Globus pallidus (tissue), 1 donor: Measurements from ENCODE around the gene SPATA13.
"Not testable (repeated sequence)": the region's sequence is repeated elsewhere in the genome, so short reads cannot be mapped to it uniquely, and the experiment has no call there.

Source experiments
- DNase-seq: peaks from one replicate; pipeline ENCODE4 v3.0.0-alpha.2; 2015; ENCODE audit warnings: low spot score

The SPATA13 gene

DNA sequence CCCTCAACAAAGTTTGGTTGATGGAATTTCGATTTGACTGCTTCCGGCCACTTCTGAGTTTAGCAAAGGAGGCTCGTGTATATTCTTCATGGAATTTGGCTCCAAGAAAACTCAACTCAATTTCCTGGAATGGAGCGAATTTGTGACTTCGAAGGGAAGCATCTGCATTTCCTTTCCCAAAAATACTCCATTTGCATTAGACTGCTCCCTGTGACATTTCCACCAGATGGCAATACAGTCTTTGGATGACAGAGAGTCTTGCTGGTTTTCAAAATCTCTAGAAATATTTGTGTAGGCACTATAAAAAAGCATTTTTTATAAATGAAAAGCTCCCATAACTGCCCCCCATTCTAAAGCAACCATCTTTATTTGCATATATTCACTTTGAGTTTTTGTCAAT, 152.9 kb downstream of the SPATA13 start:
- no peak for DNase-seq

GRCh38 chr13:24317835-24318234, 157.3 kb downstream of the SPATA13 start:
- not testable (repeated sequence) for DNase-seq

DNA sequence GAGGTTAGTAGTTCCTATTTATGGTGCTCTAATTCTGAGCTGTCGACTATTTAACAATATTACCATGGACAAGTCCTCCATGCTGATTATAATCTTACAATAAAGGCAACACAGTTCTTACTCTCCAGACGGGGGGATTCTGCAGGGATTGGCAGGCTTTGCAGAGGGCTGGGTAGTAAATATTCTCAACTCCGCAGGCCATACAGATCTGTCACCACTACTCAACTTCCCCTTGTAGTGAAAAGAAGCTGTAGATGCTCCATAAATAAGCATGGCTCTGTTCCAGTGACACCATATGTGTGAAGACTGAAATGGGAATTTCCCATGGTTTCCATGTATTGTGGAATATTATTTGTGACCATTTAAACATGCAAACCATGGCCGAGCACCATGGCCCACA, 158.4 kb downstream of the SPATA13 start:
- not testable (repeated sequence) for DNase-seq

GRCh38 chr13:24319641-24320040, 159.1 kb downstream of the SPATA13 start:
- not testable (repeated sequence) for DNase-seq

GRCh38 chr13:24321416-24321815, 160.9 kb downstream of the SPATA13 start:
- not testable (repeated sequence) for DNase-seq

DNA sequence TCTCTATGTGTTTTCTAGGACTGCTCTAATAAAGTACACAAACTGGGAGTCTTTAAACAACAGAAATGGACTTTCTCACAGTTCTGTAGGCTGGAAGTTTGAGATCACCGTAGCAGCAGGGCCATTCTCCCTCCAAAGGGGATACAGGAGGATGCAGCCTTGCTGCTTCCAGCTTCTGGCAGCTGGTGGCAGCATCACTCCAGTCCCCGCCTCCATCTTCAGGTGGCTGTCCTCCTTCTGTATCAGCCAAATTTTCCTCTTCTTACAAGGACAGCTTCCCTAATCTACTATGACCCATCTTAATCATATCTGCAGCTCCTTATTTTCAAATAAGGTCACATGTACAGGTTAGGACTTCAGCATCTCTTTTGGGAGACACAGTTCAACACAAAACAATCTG, 161.9 kb downstream of the SPATA13 start:
- DNase-seq: not testable (repeated sequence)

DNA sequence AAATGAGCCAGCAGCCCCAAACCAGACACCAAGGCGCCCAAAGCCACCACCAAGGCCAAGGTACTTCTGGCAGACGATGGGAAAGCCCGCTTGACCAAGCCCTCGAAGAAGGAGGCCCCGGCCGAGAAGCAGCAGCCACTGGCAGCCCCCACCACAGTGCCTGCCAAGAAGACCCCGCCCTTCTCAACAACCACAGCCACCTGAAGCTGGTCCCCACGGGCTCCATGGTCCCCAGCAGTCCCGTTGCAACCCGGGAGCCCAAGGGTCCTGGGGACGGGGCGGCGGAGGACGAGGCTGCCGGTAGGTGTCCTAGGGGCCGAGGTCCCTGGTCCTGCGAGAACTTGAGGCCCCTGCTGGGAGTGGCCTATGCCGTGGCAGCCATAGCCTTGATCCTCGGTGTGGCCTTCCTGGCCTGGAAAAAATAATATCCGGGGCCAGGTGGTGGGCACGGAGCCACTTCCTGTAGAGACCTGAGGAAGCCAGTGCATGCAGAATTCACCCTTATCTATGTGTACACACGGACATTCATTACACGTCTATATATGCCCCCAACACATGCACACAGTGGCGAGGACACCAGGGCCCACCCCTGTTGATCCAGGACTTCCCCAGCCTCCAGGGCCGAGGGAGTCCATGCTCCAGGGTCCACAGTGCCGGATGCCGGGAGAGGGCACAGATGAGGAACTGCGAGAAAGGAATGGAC, 162.7 kb downstream of the SPATA13 start:
- DNase-seq: no peak

DNA sequence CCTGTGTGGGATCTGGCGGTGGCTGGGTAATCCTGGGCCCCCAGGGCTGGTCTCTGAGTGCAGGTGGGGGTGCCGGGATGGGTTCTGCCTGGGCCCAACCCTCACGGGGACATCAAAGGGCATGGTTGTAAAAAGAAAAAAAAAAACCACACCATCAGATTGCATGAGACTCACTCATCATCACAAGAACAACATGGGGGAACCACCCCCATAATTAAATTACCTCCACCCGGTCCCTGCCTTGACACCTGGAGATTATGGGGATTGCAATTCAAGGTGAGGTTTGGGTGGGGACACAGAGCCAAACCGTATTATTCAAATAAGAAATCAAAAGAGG, 163.2 kb downstream of the SPATA13 start:
- DNase-seq: no peak

DNA sequence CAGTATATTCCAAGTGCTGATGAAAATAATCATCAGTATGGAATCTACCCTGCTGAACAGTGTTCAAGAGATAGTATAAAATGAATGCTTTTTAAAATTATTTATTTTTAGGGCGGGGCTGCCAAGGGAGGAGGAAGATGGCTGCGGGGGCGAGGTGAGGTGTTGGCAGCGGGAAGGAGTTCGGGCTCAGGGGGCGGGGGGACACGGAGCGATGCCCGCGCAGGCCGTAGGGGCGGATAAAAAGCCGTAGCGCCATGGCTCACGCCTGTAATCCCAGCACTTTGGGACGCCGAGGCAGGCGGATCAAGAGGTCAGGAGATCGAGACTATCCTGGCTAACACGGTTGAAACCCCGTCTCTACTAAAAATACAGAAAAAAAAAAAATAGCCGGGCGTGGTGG, 167.1 kb downstream of the SPATA13 start:
- not testable (repeated sequence) for DNase-seq

DNA sequence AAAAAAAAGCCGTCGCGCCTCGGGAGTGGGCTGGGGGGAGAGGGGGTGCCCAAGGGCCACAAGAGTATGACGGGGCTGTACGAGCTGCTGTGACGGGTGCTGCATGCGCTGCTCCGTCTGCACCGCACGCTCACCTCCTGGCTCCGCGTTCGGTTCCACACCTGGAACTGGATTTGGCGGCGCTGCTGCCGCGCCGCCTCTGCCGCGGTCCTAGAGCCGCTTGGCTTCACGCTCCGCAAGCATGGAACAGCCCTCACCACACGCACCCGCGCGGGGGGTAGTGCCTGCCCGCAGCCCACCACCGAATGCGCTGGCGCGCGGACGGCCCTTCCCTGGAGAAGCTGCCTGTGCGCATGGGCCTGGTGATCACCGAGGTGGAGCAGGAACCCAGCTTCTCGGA, 167.6 kb downstream of the SPATA13 start:
- no peak for DNase-seq

- no peak for DNase-seq
Observed at GRCh38 chr13:24338721-24339120, 178.2 kb downstream of the SPATA13 start.

GRCh38 chr13:24339937-24340607, 179.6 kb downstream of the SPATA13 start:
- no peak for DNase-seq

DNA sequence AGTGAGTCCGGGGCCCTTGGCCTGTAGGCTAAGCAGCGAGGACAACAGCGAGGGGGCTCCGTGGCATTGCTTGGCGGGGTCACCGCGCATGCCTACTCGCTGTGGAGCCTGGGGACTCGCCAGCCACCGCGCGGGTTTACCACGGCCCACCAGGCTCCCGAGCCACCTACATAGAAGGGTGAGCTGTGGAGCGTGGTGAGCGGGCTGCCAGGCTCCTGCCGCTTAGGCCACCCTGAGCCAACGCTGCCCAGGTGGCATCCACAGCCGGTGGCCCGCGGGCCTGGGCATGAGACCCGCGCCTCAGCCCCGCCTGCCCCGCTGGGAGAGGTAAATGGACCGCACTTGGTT, 180.1 kb downstream of the SPATA13 start:
- no peak for DNase-seq

GRCh38 chr13:24341439-24341838, 180.9 kb downstream of the SPATA13 start:
- no peak for DNase-seq

GRCh38 chr13:24348385-24348784, 187.9 kb downstream of the SPATA13 start:
- no peak for DNase-seq

GRCh38 chr13:24348797-24349515, 188.4 kb downstream of the SPATA13 start:
- DNase-seq: no peak

DNA sequence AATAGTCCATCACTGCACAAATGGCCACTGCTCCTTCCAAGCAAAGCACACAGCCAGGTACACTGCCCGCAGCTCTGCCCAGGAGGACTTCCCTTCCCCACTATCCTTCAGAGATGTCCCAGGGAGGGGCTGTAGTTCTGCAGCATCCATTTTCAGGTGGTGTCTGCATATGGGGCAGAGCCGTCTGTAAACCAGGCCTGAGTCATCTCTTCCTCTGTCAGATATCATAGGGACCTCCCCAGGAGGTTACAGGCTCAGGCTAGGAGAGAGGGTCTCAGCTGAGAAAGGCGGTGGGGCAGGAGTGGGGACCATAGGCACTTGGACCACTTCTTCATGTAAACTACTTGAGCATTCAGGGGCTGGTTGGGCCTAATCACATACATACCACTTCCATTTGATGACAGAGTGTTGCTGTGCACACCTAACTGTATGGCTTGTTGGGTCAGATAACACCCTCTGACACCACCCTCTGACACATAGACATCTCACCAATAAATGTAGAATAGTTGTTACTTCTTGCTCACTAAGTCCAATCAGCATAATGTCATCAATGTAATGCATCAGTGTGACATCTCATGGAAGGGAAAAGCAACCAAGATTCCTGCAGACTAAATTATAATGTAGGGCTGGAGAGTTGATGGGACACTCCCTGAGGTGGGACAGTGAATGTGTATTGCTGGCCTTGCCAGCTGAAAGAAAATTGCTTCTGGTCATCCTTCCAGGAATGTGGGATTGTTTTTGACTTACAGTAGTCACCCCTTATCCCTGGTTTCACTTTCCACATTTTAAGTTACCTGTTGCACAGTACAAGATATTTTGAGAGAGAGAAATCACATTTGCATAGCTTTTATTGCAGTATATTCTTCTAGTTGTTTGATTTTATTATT, 189.5 kb downstream of the SPATA13 start:
- DNase-seq: not testable (repeated sequence)

GRCh38 chr13:24351423-24351822, 190.9 kb downstream of the SPATA13 start:
- DNase-seq: no peak

- DNase-seq: no peak
Observed at GRCh38 chr13:24353736-24354135, 193.2 kb downstream of the SPATA13 start.

DNA sequence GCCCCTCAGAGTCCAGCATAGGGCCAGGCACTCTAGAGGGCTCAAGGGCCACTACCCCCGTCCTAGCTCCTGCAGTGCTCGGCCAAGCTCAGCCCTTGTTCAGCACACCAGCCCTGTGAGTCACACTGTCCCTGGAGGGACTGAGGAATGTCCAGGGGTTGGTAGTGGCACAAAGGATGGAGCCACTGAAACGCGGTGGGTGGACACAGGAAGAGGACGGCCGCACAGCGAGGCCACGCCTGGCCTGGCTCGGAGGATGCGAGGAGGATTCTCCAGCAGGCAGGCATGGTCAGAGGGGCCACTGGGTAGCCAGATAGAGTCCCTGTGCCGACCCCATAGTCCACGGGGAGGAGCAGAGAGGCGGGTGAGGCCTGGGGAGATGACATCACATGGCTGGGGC, 194.6 kb downstream of the SPATA13 start:
- DNase-seq: no peak

GRCh38 chr13:24356270-24356669, 195.8 kb downstream of the SPATA13 start:
- no peak for DNase-seq
